Measurements from ENCODE around the gene USP7.

The USP7 gene

DNA sequence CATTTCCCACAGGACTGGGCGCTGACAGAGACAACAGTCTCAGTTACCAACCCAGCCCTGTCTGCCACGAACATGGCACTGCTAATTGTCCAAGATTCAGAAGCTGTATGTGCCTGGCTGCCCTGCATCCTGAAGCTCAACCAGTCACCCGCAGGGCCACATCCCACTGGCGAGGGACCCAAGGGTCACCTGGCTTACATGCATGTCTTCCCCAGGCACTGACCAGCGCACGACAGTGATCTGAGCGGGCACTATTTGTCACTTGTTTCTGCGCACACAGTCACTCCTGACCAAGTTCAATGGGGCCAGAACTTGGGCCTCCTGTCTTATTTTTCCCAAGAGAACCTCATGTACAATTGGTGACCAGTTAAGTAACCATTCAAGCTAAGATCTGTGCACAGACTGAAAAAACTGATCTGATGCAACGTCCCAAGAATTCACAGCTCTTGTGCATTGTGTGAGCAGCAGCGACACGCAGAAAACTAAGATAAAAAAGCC is 13.1 kb downstream of the USP7 start:
- DNase-seq = no peak

- DNase-seq = no peak
Observed at GRCh38 chr16:8949536-8950418, 13.9 kb downstream of the USP7 start.

DNA sequence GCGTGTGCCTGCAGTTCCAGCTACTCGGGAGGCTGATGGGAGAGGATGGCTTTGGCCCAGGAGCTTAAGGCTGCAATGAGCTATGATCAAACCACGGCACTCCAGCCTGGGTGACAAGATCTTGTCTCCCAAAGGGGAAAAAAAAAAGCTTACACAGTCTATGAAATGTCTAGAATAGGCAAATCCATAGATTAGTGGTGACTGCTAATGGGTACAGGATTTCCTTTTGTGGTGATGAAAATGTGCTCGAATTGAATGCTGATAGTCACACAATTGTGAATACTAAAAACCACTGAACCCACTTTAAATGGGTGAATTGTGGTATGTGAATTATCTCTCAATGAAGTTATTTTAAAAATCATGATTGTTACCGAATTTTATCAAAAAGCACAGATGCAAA is 14.9 kb downstream of the USP7 start:
- no peak for DNase-seq

DNA sequence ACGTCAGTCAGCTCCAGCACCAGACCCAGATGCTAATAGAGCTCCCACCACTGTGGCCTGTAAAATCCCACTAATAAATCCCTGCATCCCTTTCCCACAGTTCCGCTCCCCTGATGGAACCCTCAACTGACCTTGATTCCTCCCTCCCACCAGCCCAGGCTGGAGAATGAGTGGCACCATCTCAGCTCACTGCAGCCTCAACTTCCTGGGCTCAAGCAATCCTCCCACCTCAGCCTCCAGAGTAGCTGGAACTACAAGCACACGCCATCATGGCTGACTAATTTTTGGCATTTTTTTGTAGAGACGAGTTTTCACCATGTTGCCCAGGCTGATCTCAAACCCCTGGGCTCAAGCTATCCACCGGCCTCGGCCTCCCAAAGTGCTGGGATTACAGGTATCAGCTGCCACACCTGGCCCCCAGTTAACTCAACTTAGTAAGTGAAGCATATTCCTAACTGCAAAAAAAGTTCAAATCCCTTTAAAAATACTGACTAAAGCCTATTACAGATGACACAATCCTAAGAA is 15.6 kb downstream of the USP7 start:
- no peak for DNase-seq

DNA sequence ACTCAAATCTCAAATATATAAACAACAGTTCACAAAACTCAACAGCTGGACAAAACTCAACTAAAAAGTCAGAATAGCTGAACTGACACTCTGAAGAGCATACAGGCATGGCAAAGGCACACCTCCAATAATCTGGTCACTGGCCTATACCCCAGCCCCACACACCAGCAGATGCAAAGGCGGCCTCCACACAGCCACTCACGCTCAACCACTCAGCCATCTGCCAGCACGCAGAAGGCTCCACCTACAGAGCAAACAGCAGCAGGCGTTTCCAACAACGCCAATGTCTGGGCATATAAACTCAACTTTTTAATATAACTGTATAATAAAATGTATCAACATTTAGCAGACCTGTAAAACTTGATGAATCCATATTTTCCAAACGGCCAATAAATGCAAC is 17.2 kb downstream of the USP7 start:
- DNase-seq = no peak

DNA sequence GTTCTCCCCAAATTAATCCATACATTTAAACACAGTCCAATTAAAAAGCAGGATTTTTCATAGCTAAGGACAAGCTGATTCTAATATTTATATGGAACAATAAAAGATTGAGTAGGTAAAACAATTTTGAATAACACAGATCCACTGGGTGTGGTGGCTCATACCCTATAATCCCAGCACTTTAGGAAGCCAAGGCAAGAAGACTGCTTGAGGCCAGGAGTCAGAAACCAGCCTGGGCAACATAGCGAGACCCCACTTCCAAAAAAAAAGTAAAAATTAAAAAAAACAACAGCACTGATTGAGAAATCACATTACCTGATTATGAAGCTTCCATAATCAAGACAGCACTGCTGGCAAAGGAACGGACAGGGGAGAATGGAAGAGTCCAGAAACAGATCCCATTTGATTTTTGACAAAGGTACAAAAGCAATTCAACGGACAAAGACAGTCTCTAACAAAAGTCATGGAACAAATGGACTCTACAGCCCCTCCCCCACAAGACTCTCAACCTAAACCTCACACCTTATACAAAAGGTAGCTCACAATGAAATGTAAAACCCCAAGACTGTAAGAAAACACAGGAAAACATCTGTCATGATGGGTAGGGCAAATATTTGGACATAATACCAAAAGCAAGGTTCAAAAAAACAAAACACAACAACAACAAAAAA is 17.9 kb downstream of the USP7 start:
- no peak for DNase-seq

DNA sequence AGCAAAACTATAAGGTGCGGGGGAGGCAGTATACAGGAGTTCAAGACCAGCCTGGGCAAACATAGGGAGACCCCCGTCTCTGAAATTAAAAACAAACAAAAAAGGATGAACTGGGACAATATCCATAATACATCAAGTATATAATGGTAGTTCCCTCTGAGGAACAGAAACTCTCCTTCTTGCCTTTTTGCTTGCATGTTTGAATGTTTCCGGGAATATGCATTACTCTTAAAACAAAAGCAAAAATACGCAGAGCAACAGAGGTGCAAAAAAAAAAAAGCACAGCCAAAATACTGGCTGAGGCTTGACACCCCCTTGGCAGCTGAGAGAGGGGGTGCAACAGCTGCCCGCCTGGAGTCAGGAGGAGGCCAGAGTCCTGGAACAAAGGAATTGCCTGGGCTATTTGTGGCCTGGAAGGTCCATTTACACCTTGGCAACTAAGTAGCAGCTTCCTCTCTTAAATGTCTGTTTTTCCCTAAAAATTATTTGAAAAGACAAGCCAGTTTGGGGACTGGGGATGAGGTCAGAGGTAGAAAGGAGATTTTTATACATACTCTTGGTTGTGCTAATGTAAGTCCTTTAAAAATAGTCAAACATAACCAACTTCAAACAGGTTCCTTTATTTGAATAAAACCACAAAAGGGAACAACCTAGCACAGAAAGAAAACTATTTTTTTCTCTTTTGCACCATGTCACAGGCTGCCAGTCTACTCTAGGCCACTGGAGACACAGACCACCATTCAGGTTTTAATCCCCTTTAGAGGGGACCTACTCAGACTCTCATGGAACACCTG is 19.5 kb downstream of the USP7 start:
- DNase-seq = peak; percentile 59

- no peak for DNase-seq
Observed at GRCh38 chr16:8943001-8943763, 20.5 kb downstream of the USP7 start.

- DNase-seq = peak; percentile 76
Observed at GRCh38 chr16:8941718-8942344, 21.9 kb downstream of the USP7 start.

DNA sequence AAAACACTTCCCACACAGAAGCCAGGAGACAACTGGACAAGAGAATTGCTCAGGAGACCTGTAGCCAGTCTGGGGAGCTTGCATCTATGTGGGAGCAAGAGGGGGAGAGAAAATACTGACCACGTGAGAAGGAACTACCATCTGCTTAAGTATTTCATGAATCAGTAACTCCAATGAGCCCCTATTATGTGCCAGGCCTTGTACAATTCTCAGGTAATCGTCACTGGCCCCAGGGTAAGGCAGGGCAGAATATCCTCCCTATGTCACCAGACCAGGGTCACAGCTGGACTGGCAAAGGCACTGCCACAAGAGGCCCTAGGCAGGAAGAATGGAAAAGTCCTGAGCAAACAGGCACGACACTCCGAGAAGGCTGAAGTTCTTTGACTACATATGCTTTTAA is 25.9 kb downstream of the USP7 start:
- no peak for DNase-seq

DNA sequence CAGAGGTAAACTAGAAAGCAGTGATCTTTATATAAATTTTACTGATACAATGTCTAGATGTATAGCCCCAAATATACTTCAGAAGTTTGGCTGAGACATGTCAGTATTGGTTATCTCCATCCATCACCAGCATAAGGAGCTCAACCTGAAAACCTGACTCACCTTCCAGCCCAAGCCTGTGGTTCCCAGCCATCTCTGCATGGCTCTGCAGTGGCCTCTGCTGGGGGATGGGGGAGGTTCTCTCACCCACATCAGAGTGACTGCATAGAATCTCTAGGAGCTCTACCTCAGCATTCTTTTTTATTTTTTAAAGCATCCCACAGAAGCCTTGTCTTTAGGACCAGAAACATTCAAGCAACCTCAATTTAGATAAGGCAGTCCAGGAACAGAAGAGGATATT is 27.3 kb downstream of the USP7 start:
- DNase-seq = peak; percentile 30

- no peak for DNase-seq
Observed at GRCh38 chr16:8935989-8936388, 27.7 kb downstream of the USP7 start.

DNA sequence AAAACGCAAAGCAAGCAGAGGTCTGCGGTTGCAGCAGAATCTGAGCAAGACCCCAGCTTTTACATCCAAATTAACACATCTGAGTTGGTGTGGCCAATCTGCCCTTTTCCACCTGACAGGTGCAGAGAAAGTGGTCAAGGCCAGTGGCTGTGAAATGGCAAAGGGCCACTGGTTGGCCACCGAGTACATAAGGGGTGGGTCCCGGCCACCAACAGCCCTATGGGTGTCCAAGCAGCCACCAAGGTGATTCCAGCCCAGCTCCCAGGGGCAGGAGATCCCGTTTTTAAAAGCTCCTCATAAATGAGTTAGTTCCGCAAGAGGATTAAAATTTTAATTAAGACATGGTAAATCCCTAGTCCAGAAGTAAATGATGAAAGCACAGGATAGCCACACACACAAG is 29.1 kb downstream of the USP7 start:
- no peak for DNase-seq

- peak; percentile 31 for DNase-seq
Observed at GRCh38 chr16:8931859-8932258, 31.8 kb downstream of the USP7 start.

DNA sequence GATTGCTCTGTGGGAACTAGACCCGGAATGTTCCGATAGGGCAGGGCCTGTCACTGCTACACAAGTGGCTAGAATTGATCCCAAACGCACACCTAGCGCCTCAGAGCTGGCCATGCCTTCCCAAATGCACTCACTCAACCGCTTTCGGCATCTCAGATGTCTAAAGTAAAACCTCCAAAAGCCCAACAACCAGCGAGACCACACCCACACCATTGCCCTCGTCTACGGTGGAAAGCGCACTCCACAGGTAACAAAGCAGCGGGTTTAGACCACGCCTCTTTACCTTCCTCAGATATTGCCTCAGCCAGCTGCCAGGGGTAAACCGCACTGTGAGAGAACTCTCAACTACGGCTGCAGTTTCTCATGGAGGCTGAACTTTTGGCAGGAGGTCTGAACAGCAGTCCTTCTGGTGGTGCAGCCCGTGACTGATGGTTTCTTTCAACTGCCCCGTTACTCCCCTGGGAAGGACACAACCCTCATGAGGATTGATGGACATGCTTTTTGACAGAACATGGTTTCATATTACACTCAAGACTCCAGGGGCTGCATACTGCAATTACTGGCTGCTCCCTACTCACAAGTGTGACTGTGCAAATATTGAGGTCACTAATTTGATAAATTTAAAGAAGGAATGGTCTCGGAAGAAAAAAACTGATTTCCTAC is 34.5 kb downstream of the USP7 start:
- no peak for DNase-seq

DNA sequence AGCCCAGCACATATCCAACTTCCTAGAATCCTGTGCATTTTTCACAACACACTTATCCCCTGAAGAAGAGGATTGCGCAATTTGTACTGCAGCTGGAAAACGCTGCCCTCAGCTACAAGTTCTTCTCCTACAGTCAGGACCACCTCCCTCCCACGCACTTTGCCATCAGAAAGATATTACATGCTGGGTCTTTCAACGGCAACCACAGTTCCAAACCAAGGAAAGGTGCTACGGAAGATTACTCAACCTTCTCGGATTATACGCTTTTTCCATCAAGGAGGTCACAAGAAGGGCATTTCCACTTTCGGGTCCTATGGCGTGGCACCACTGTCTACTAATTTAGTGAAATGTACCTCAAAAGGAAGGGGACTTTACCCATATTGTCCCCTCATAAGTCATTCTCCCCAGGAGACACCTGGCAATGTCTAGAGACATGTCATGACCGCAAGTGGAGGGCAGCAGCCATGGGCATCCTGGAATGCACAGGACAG is 35.2 kb downstream of the USP7 start:
- DNase-seq = peak; percentile 29

DNA sequence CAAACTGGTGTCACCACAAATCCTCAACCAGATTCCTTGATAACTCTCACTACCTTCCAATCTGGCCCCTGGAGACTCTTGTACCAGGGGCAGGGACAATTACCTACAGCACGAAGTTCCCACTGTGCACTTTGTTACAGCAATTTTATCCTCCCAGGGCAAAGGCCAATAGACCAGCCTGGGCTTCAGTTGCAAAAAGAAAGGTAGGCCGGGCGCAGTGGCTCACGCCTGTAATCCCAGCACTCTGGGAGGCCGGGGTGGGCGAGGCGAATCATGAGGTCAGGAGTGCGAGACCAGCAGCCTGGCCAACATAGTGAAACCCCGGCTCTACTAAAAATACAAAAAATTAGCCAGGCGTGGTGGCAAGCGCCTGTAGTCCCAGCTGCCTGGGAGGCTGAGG is 36.9 kb downstream of the USP7 start:
- no peak for DNase-seq

DNA sequence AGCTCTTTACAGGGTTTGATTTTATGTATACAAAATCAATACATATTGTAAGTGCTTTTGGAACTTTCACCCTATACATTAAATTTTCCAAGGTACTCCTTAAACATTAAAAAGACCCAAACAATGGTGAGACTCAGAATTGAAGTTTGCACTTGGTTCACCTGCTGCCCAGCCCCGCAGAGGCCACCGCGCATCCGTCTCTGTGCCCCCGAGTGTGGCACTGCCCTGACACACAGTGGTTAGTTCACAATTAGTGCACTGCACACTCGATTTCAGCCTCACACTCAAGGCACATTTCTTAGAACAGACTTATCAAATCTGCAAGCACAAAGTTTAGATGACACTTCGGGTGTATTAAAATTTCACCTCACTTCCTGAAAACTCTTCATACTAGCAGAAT is 38.3 kb downstream of the USP7 start:
- no peak for DNase-seq

GRCh38 chr16:8924214-8924613 is 39.5 kb downstream of the USP7 start:
- DNase-seq = peak; percentile 39

DNA sequence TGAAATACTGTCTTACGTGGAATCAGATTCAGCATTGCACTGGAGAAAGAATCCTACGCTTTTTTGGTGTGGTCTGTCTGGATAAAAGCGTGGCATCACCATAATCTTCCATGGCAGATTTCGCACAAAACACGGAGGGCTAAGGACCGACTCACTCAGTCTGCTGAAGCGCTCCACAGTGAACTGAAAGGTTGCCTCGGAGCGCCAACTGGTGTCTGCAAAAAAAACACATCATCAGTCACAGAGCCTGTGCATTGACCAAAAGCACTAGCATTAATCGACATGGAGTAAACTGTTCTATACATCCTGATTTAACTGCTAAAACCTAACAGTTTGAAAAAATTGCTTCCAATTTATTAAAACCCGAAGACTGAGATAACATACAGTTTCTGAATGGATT is 40.5 kb downstream of the USP7 start:
- DNase-seq = no peak

DNA sequence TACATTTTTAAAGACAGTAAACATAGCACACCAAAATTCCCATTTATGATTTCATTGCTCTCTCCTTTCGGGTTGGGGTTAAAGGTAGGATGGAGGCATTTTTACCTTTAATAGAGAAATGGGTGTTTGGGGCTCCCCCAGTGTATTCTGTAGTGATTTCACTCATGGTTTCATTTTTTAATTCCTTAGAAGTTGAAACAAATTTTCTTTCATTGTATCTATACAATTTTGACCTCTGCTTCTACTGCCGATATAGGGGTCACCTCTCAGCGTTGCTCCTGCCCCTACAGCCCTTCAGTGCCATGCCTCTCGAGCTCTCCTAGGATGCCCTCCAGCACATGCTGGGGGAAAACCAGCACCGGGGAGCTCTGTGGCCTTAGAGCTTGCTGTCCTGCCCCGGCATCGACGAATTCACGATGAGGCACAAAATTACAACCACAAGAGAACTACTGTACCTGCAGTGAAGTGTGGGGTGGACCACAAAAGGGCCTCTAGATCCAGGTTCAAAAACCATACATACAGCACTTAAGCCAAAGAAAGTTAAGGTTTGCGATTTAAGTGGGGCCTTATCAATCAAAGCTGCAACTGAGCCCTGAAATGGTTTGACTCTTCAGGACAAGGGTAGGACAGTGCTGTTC is 42.2 kb downstream of the USP7 start:
- no peak for DNase-seq

Measured in suppressor macrophage treated with lipopolysaccharide for 4 hours (primary cell).